ENCODE results near the gene ENAM.
"Not testable (repeated sequence)": the region's sequence is repeated elsewhere in the genome, so short reads cannot be mapped to it uniquely, and the experiment has no call there.

The ENAM gene

GRCh38 chr4:70676554-70677090 is 48.1 kb downstream of the ENAM start:
- no peak for DNase-seq (ENCODE audit: low read depth)

GRCh38 chr4:70678383-70678999 is 49.9 kb downstream of the ENAM start:
- no peak for DNase-seq (ENCODE audit: low read depth)

- no peak for DNase-seq (ENCODE audit: low read depth)
These were observed 52.4 kb downstream of the ENAM start for GRCh38 chr4:70680934-70681333.

- DNase-seq (ENCODE audit: low read depth): no peak
These were observed 53.2 kb downstream of the ENAM start for GRCh38 chr4:70681704-70682103.

GRCh38 chr4:70682142-70682541 is 53.6 kb downstream of the ENAM start:
- not testable (repeated sequence) for DNase-seq (ENCODE audit: low read depth)

GRCh38 chr4:70687392-70687791 is 58.8 kb downstream of the ENAM start:
- no peak for DNase-seq (ENCODE audit: low read depth)

- DNase-seq (ENCODE audit: low read depth): peak; percentile 92
These were observed 59.6 kb downstream of the ENAM start, which contains the start of gene UTP3 for GRCh38 chr4:70687821-70688794. Gene UTP3, plus strand, starts transcription at chr4:70688532. Its CDS starts 146 bp downstream, at chr4:70688678.

GRCh38 chr4:70688795-70689231 is 60.3 kb downstream of the ENAM start:
- peak; percentile 4 for DNase-seq (ENCODE audit: low read depth)

- no peak for DNase-seq (ENCODE audit: low read depth)
These were observed 63.1 kb downstream of the ENAM start for GRCh38 chr4:70691661-70692060.

- not testable (repeated sequence) for DNase-seq (ENCODE audit: low read depth)
These were observed 66.1 kb downstream of the ENAM start for GRCh38 chr4:70694633-70695032.
